ENCODE data around the gene NDUFAF2.

NDUFAF2 gene

GRCh38 chr5:61177716-61178115 lies 232.7 kb downstream of the NDUFAF2 start:
- TF ChIP-seq, protein P1, sequence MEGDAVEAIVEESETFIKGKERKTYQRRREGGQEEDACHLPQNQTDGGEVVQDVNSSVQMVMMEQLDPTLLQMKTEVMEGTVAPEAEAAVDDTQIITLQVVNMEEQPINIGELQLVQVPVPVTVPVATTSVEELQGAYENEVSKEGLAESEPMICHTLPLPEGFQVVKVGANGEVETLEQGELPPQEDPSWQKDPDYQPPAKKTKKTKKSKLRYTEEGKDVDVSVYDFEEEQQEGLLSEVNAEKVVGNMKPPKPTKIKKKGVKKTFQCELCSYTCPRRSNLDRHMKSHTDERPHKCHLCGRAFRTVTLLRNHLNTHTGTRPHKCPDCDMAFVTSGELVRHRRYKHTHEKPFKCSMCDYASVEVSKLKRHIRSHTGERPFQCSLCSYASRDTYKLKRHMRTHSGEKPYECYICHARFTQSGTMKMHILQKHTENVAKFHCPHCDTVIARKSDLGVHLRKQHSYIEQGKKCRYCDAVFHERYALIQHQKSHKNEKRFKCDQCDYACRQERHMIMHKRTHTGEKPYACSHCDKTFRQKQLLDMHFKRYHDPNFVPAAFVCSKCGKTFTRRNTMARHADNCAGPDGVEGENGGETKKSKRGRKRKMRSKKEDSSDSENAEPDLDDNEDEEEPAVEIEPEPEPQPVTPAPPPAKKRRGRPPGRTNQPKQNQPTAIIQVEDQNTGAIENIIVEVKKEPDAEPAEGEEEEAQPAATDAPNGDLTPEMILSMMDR (IDR thresholded peaks at IDR 0.05; ENCODE audit: insufficient read depth, low read length, missing control alignments): no peak
- ChIA-PET POLR2A (interaction anchor here (1.3 kb wide), 1 partner anchor 154 kb away, joined by 4 read pairs; the partner anchor contains the start of gene ZSWIM6), CTCF (interaction anchor here (0.5 kb wide), 1 partner anchor 21 kb away, joined by 3 read pairs; no protein-coding TSS in a partner anchor)
- no peak overlapping the region for H3K4me3 ChIP-seq (ENCODE audit: low read depth, low read length)
- DNase-seq (ENCODE audit: low read depth, low spot score): no peak

GRCh38 chr5:61178702-61179101 lies 233.7 kb downstream of the NDUFAF2 start:
- no peak for DNase-seq (ENCODE audit: low read depth, low spot score)
- TF ChIP-seq, protein P1 (IDR thresholded peaks at IDR 0.05; ENCODE audit: insufficient read depth, low read length, missing control alignments): no peak
- no peak overlapping the region for H3K4me3 ChIP-seq (ENCODE audit: low read depth, low read length)
- POLR2A ChIA-PET: no interaction called here
- CTCF ChIA-PET: no interaction called here

GRCh38 chr5:61180886-61181285 lies 235.9 kb downstream of the NDUFAF2 start:
- peak overlapping the region; percentile 10 for H3K4me3 ChIP-seq (ENCODE audit: low read depth, low read length)
- no peak for DNase-seq (ENCODE audit: low read depth, low spot score)
- CTCF ChIA-PET: interaction anchor here (1.0 kb wide), 1 partner anchor 149 kb away, joined by 4 read pairs; no protein-coding TSS in a partner anchor
- POLR2A ChIA-PET: no interaction called here
- TF ChIP-seq, protein P1 (IDR thresholded peaks at IDR 0.05; ENCODE audit: insufficient read depth, low read length, missing control alignments): no peak

DNA sequence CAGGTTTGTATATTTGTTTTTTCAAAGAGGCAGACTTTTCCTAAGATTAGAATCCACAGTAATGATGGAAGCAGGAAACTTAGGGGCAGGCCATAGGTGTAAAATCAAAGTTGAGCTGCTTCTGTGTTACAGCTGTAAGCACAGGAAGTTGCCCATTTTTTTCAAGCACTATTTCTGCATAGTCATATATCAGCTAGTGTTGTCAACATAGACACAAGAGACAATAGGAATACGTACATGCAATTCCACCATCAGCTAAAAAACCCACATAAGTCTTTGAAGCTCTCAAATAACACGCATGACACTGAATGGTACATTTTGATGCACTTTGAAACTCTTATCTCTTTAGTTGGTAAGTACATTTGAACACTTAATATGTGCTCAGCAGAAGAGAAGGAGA lies 237.4 kb downstream of the NDUFAF2 start:
- ChIA-PET POLR2A (no interaction called here), CTCF (no interaction called here)
- DNase-seq (ENCODE audit: low read depth, low spot score): no peak
- H3K4me3 ChIP-seq (ENCODE audit: low read depth, low read length): no peak overlapping the region
- TF ChIP-seq, protein P1 (IDR thresholded peaks at IDR 0.05; ENCODE audit: insufficient read depth, low read length, missing control alignments): no peak

DNA sequence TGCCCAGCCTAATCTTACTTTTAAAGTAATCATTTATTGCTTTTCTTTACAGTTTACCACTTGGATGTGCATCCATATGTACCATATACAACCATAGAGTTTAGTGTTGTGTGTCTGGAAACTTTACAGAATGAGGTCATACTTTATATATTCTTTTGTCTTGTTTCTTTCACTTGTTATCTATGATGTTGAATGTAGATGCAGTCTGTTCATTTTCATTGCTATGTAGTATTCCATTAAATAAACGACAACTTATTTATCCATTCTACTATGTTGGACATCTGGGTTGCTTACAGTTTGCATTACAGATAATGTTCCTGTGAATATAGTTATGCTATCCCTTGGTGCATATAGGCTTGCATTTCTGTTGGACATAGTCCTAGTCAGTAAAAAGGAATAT lies 238.5 kb downstream of the NDUFAF2 start:
- TF ChIP-seq, protein P1 (IDR thresholded peaks at IDR 0.05; ENCODE audit: insufficient read depth, low read length, missing control alignments): no peak
- DNase-seq (ENCODE audit: low read depth, low spot score): no peak
- ChIA-PET POLR2A (no interaction called here), CTCF (no interaction called here)
- H3K4me3 ChIP-seq (ENCODE audit: low read depth, low read length): no peak overlapping the region

DNA sequence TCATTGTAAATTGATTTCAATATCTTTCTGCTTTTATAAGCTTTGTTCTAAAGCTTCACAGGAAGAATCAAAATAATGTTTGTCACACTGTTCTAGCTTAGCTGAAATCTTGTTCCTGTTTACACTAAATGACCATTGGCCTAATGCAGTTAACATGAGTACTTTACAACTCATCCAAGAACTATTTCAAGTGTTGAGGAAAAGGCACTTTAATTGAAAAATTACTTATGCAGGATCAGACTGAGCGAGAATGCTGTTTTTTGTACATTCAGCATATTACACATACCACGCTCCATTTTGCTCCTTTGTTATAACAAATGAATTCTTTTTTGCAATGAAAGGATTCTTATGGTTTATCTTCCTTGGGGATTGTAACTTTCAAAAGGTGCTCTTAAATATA lies 239.7 kb downstream of the NDUFAF2 start:
- H3K4me3 ChIP-seq (ENCODE audit: low read depth, low read length): no peak overlapping the region
- POLR2A ChIA-PET: no interaction called here
- CTCF ChIA-PET: no interaction called here
- no peak for DNase-seq (ENCODE audit: low read depth, low spot score)
- TF ChIP-seq, protein P1 (IDR thresholded peaks at IDR 0.05; ENCODE audit: insufficient read depth, low read length, missing control alignments): no peak

Measured in AG04449 (cell line).